Prostate gland (tissue), 2 donors: ENCODE results near the gene ZBED5. TPM values are rescaled to one million over a fixed set of nuclear protein-coding genes. Genes with fewer than 3 reads are reported as not detected.
"Not testable (repeated sequence)": the region's sequence is repeated elsewhere in the genome, so short reads cannot be mapped to it uniquely, and the experiment has no call there.

Source experiments
- DNase-seq: peaks from one replicate; pipeline ENCODE4 v3.0.0-alpha.2; 2019; ENCODE audit warnings: low spot score
- H3K27ac ChIP-seq, 2 donors: fragments of 200-600 bp; sonication (generic); 2 replicates each; pipeline ENCODE4 v1.5.1; 2017 to 2019
- H3K27me3 ChIP-seq: fragments of 200-600 bp; sonication (generic); replicated peaks from 2 replicates; pipeline ENCODE4 v1.5.1; 2019; ENCODE audit not compliant: insufficient read depth
- H3K36me3 ChIP-seq, 2 donors: fragments of 200-600 bp; sonication (generic); 1 replicate in 1 of 2; 2 replicates in 1 of 2; pipeline versions ENCODE4 v1.5.1 to v1.8.1; 2017 to 2019
- H3K4me1 ChIP-seq: fragments of 200-600 bp; sonication (generic); replicated peaks from 2 replicates; pipeline ENCODE4 v1.5.1; 2019
- H3K4me3 ChIP-seq, 2 donors: fragments of 200-600 bp; sonication (generic); 2 replicates each; pipeline ENCODE4 v1.5.1; 2017 to 2019
- H3K9me3 ChIP-seq: fragments of 200-600 bp; sonication (generic); 2 replicates; pipeline ENCODE4 v1.5.1; 2017
- CTCF ChIP-seq, 4 experiments: fragments of 200-600 bp in 2 of 4; fragments of 450-650 bp in 2 of 4; sonication (generic) in 2 of 4; IDR thresholded peaks; 1 replicate in 3 of 4; 2 replicates in 1 of 4; pipeline ENCODE4 v1.5.1; 2016 to 2019; ENCODE audit warnings: antibody characterized with exemption in 4 of 4, mild to moderate bottlenecking in 2 of 4, moderate library complexity in 2 of 4
- POLR2A ChIP-seq: fragments of 450-650 bp; IDR thresholded peaks from one replicate; pipeline ENCODE4 v1.6.1; 2016; ENCODE audit warnings: antibody characterized with exemption, mild to moderate bottlenecking
- POLR2AphosphoS5 ChIP-seq: sonication (generic); formaldehyde crosslinking; IDR thresholded peaks from one replicate; pipeline ENCODE4 v1.6.1; 2017; ENCODE audit warnings: antibody characterized with exemption
- WGBS: methylation state at CpG from one replicate; pipeline ENCODE4 v1.1.5; 2018; 5-methylcytosine and 5-hydroxymethylcytosine counted together
- intact Hi-C: fragments of 100-400 bp; cut with DNase I; formaldehyde crosslinking; loops from one replicate; pipeline ENCODE4 v1.14.2; 2022
- total RNA-seq, 2 donors: library from RNA; depleted of rRNA; stranded (reverse); fragments of >200 nt; gene quantifications; one replicate each; pipeline ENCODE4 v1.1.0, GENCODE V29; 2016

Gene ZBED5
- total RNA-seq, 2 donors from 2014 or later = 26.2 to 33.0 TPM

- Histone ChIP-seq H3K9me3 (no peaks in the 10 kb centered on the region), H3K4me1 (no peaks in the 10 kb centered on the region), H3K4me3 (no peak overlapping the region), H3K36me3 (no peaks in the 10 kb centered on the region), H3K27me3 (no peaks in the 10 kb centered on the region), H3K27ac (no peak overlapping the region)
- DNase-seq = no peak
- TF ChIP-seq POLR2A = no peak
- TF ChIP-seq CTCF (IDR thresholded peaks at IDR 0.05) = no peak
- no peak for TF ChIP-seq POLR2AphosphoS5
- intact Hi-C loops = no loop called here
- WGBS = 92% methylated on average over 1 of the region's 1 CpG
These were observed 33.4 kb upstream of the ZBED5 start for GRCh38 chr11:10891151-10891720.

- H3K4me1 ChIP-seq = not testable (repeated sequence)
These were observed 32.2 kb upstream of the ZBED5 start for GRCh38 chr11:10890083-10890482.

GRCh38 chr11:10887307-10887706 is 29.5 kb upstream of the ZBED5 start:
- Histone ChIP-seq H3K9me3 (no peaks in the 10 kb centered on the region), H3K27ac (no peak overlapping the region), H3K4me1 (no peaks in the 10 kb centered on the region), H3K4me3 (no peak overlapping the region), H3K36me3 (no peaks in the 10 kb centered on the region), H3K27me3 (no peaks in the 10 kb centered on the region)
- no peak for TF ChIP-seq POLR2A
- intact Hi-C loops = no loop called here
- DNase-seq = no peak

More at GRCh38 chr11:10890083-10890482, 32.2 kb upstream of the ZBED5 start:
- H3K36me3 ChIP-seq, H3K27ac ChIP-seq, intact Hi-C loops, H3K27me3 ChIP-seq, DNase-seq, H3K9me3 ChIP-seq, H3K4me3 ChIP-seq: not testable (repeated sequence)

GRCh38 chr11:10886652-10887250 is 28.9 kb upstream of the ZBED5 start:
- intact Hi-C loops = no loop called here
- Histone ChIP-seq H3K27me3 (no peaks in the 10 kb centered on the region), H3K27ac (no peak overlapping the region), H3K36me3 (no peaks in the 10 kb centered on the region), H3K4me3 (no peak overlapping the region), H3K4me1 (no peaks in the 10 kb centered on the region), H3K9me3 (no peaks in the 10 kb centered on the region)
- TF ChIP-seq POLR2AphosphoS5 (no peak), POLR2A (no peak), CTCF (IDR thresholded peaks at IDR 0.05) (no peak)
- DNase-seq = no peak
- 91% methylated on average over 3 of the region's 3 CpGs for WGBS

GRCh38 chr11:10885703-10886363 is 28.0 kb upstream of the ZBED5 start:
- Histone ChIP-seq H3K27ac (no peak overlapping the region), H3K9me3 (no peaks in the 10 kb centered on the region), H3K4me1 (no peaks in the 10 kb centered on the region), H3K36me3 (no peaks in the 10 kb centered on the region), H3K4me3 (no peak overlapping the region), H3K27me3 (no peaks in the 10 kb centered on the region)
- WGBS = 42% methylated on average over 2 of the region's 2 CpGs
- TF ChIP-seq CTCF (IDR thresholded peaks at IDR 0.05) (no peak), POLR2AphosphoS5 (no peak), POLR2A (no peak)
- DNase-seq = no peak
- intact Hi-C loops = no loop called here

- H3K27me3 ChIP-seq, intact Hi-C loops, H3K9me3 ChIP-seq, H3K27ac ChIP-seq, DNase-seq, H3K4me3 ChIP-seq, H3K4me1 ChIP-seq, H3K36me3 ChIP-seq: not testable (repeated sequence)
- 70% methylated on average over 4 of the region's 4 CpGs for WGBS
These were observed 26.4 kb upstream of the ZBED5 start for GRCh38 chr11:10884292-10884691.
